Peyer's patch (tissue), 4 donors: Measurements from ENCODE around the gene SEMA3D.

ENCODE experiments used
- POLR2A ChIP-seq, 2 donors: fragments of 450-650 bp; IDR thresholded peaks; one replicate each; pipeline ENCODE4 v1.5.1; 2017; ENCODE audit warnings: antibody characterized with exemption in 2 of 2, mild to moderate bottlenecking in 2 of 2, moderate library complexity in 2 of 2
- TF ChIP-seq, protein P1 (sequence below), 6 experiments: fragments of 450-650 bp in 4 of 6; fragments of 200-600 bp in 2 of 6; sonication (generic) in 1 of 6; IDR thresholded peaks; one replicate each; pipeline ENCODE4 v1.5.1; 2017 to 2019; ENCODE audit warnings: antibody characterized with exemption in 6 of 6, mild to moderate bottlenecking in 3 of 6, moderate library complexity in 1 of 6

DNA sequence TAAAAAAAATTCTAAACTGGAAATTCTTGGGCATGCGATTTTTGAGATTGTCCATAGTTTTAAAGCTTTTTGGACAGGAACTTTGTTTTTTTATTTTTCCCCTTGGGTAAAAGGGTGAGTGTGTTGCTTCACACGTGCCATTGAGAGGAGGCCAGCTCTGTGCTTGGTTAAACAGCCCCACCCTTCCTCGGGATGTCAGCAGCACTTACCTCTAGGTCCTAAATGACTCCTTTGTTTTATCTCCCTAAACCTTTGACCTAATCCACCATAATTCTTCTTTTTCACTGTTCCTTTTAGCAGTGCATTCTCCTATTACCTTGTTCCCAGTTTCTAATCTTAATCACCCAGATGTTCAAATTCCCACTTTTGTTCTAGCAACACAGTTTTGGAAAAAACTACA, 83.5 kb downstream of the SEMA3D start:
- TF ChIP-seq, protein P1, sequence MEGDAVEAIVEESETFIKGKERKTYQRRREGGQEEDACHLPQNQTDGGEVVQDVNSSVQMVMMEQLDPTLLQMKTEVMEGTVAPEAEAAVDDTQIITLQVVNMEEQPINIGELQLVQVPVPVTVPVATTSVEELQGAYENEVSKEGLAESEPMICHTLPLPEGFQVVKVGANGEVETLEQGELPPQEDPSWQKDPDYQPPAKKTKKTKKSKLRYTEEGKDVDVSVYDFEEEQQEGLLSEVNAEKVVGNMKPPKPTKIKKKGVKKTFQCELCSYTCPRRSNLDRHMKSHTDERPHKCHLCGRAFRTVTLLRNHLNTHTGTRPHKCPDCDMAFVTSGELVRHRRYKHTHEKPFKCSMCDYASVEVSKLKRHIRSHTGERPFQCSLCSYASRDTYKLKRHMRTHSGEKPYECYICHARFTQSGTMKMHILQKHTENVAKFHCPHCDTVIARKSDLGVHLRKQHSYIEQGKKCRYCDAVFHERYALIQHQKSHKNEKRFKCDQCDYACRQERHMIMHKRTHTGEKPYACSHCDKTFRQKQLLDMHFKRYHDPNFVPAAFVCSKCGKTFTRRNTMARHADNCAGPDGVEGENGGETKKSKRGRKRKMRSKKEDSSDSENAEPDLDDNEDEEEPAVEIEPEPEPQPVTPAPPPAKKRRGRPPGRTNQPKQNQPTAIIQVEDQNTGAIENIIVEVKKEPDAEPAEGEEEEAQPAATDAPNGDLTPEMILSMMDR (IDR thresholded peaks at IDR 0.05), result no peak
- TF ChIP-seq POLR2A (IDR thresholded peaks at IDR 0.05), result no peak
